ENCODE measurements around the gene KIAA0513. TPM values are rescaled to one million over a fixed set of nuclear protein-coding genes. Genes with fewer than 3 reads are reported as not detected.
A peak's percentile ranks its signal among the peaks of the same experiment; 100 is the strongest.

The KIAA0513 gene
- total RNA-seq, 1 experiment from 2014 or later = 7.8 TPM

DNA sequence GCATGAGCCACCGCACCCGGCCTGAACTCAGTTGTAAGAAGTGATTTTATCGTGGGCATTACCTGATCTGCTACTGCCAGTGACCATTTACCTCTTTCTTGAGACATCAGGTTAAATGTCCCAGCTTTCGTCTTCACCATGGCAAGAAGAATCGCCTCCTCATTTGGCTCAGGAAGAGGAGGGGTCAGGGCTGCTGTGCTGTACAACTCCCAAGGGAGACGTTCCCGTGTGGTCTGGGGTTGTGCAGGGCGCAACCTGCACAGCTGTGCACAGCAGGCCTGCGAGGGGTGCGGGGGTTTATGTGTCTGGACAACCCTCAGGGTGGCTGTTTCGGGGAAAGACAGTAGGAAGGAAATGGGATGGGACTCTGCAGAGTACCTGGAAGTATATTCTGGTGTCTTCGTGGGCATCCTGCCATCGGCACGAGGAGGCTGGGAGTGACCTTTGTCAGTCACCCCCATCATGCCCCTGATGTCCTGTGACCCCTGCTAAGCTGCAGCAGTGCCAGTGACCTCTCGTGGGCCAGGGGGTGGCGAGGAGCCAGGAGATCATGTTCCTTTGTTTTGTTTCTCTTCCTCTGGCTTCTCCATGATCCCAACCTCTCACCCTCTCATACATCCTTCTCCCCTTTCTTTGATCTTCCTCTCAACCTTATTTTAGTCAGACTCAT is 57.4 kb downstream of the KIAA0513 start:
- DNase-seq (ENCODE audit: low spot score) (no peak), ATAC-seq (no peak)
- CTCF ChIA-PET = interaction anchor here (0.6 to 3.3 kb wide), 9 partner anchors 11 to 133 kb away, joined by 3 to 38 read pairs (median 4); no protein-coding TSS in a partner anchor
- Mint-ChIP-seq H3K4me3 (0 out of 2 replicates have a peak overlapping the region, but pooled peaks have one; percentile 2), H3K9me3 (no peaks in the 10 kb centered on the region), H3K4me1 (peaks cover 46% of the 10 kb centered on the region), H3K27ac (no peak overlapping the region), H3K36me3 (no peaks in the 10 kb centered on the region), H3K27me3 (ENCODE audit: low read depth) (peaks cover 64% of the 10 kb centered on the region)
- POLR2A ChIA-PET = no interaction called here
- TF ChIP-seq, protein P1, sequence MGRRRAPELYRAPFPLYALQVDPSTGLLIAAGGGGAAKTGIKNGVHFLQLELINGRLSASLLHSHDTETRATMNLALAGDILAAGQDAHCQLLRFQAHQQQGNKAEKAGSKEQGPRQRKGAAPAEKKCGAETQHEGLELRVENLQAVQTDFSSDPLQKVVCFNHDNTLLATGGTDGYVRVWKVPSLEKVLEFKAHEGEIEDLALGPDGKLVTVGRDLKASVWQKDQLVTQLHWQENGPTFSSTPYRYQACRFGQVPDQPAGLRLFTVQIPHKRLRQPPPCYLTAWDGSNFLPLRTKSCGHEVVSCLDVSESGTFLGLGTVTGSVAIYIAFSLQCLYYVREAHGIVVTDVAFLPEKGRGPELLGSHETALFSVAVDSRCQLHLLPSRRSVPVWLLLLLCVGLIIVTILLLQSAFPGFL (CRISPR knock-in tag; IDR thresholded peaks at IDR 0.05; ENCODE audit: borderline replicate concordance) = no peak
- TF ChIP-seq ZNF671 (CRISPR knock-in tag; IDR thresholded peaks at IDR 0.05) = no peak
- TF ChIP-seq, protein P2, sequence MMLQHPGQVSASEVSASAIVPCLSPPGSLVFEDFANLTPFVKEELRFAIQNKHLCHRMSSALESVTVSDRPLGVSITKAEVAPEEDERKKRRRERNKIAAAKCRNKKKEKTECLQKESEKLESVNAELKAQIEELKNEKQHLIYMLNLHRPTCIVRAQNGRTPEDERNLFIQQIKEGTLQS (CRISPR knock-in tag; conservative IDR thresholded peaks at IDR 0.05) = no peak
- no peak for TF ChIP-seq SOX15 (CRISPR knock-in tag; IDR thresholded peaks at IDR 0.05)
- TF ChIP-seq, protein P3, sequence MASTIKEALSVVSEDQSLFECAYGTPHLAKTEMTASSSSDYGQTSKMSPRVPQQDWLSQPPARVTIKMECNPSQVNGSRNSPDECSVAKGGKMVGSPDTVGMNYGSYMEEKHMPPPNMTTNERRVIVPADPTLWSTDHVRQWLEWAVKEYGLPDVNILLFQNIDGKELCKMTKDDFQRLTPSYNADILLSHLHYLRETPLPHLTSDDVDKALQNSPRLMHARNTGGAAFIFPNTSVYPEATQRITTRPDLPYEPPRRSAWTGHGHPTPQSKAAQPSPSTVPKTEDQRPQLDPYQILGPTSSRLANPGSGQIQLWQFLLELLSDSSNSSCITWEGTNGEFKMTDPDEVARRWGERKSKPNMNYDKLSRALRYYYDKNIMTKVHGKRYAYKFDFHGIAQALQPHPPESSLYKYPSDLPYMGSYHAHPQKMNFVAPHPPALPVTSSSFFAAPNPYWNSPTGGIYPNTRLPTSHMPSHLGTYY (CRISPR knock-in tag; IDR thresholded peaks at IDR 0.05) = no peak
- TF ChIP-seq ESRRA (CRISPR knock-in tag; IDR thresholded peaks at IDR 0.05; ENCODE audit: borderline replicate concordance) = no peak
- TF ChIP-seq ZNF263 (CRISPR knock-in tag; IDR thresholded peaks at IDR 0.05; ENCODE audit: low read depth) = no peak
- no peak for TF ChIP-seq FOXK1 (CRISPR knock-in tag; IDR thresholded peaks at IDR 0.05)
- TF ChIP-seq, protein P4, sequence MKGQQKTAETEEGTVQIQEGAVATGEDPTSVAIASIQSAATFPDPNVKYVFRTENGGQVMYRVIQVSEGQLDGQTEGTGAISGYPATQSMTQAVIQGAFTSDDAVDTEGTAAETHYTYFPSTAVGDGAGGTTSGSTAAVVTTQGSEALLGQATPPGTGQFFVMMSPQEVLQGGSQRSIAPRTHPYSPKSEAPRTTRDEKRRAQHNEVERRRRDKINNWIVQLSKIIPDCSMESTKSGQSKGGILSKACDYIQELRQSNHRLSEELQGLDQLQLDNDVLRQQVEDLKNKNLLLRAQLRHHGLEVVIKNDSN (CRISPR knock-in tag; IDR thresholded peaks at IDR 0.05) = no peak
- TF ChIP-seq MYBL2 (CRISPR knock-in tag; IDR thresholded peaks at IDR 0.05) = no peak
- no peak for TF ChIP-seq ZNF219 (CRISPR knock-in tag; IDR thresholded peaks at IDR 0.05; ENCODE audit: borderline replicate concordance)
- no peak for TF ChIP-seq SMAD3 (CRISPR knock-in tag; IDR thresholded peaks at IDR 0.05; ENCODE audit: borderline replicate concordance)
- no peak for TF ChIP-seq OVOL2 (CRISPR knock-in tag; IDR thresholded peaks at IDR 0.05; ENCODE audit: borderline replicate concordance)
- TF ChIP-seq, protein P5, sequence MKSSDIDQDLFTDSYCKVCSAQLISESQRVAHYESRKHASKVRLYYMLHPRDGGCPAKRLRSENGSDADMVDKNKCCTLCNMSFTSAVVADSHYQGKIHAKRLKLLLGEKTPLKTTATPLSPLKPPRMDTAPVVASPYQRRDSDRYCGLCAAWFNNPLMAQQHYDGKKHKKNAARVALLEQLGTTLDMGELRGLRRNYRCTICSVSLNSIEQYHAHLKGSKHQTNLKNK (CRISPR knock-in tag; IDR thresholded peaks at IDR 0.05) = no peak
- TF ChIP-seq, protein P6, sequence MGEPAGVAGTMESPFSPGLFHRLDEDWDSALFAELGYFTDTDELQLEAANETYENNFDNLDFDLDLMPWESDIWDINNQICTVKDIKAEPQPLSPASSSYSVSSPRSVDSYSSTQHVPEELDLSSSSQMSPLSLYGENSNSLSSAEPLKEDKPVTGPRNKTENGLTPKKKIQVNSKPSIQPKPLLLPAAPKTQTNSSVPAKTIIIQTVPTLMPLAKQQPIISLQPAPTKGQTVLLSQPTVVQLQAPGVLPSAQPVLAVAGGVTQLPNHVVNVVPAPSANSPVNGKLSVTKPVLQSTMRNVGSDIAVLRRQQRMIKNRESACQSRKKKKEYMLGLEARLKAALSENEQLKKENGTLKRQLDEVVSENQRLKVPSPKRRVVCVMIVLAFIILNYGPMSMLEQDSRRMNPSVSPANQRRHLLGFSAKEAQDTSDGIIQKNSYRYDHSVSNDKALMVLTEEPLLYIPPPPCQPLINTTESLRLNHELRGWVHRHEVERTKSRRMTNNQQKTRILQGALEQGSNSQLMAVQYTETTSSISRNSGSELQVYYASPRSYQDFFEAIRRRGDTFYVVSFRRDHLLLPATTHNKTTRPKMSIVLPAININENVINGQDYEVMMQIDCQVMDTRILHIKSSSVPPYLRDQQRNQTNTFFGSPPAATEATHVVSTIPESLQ (CRISPR knock-in tag; IDR thresholded peaks at IDR 0.05) = no peak
- TF ChIP-seq, protein P7, sequence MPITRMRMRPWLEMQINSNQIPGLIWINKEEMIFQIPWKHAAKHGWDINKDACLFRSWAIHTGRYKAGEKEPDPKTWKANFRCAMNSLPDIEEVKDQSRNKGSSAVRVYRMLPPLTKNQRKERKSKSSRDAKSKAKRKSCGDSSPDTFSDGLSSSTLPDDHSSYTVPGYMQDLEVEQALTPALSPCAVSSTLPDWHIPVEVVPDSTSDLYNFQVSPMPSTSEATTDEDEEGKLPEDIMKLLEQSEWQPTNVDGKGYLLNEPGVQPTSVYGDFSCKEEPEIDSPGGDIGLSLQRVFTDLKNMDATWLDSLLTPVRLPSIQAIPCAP (CRISPR knock-in tag; IDR thresholded peaks at IDR 0.05) = no peak
- no peak for TF ChIP-seq FOXP1 (CRISPR knock-in tag; IDR thresholded peaks at IDR 0.05; ENCODE audit: borderline replicate concordance)
- TF ChIP-seq, protein P8, sequence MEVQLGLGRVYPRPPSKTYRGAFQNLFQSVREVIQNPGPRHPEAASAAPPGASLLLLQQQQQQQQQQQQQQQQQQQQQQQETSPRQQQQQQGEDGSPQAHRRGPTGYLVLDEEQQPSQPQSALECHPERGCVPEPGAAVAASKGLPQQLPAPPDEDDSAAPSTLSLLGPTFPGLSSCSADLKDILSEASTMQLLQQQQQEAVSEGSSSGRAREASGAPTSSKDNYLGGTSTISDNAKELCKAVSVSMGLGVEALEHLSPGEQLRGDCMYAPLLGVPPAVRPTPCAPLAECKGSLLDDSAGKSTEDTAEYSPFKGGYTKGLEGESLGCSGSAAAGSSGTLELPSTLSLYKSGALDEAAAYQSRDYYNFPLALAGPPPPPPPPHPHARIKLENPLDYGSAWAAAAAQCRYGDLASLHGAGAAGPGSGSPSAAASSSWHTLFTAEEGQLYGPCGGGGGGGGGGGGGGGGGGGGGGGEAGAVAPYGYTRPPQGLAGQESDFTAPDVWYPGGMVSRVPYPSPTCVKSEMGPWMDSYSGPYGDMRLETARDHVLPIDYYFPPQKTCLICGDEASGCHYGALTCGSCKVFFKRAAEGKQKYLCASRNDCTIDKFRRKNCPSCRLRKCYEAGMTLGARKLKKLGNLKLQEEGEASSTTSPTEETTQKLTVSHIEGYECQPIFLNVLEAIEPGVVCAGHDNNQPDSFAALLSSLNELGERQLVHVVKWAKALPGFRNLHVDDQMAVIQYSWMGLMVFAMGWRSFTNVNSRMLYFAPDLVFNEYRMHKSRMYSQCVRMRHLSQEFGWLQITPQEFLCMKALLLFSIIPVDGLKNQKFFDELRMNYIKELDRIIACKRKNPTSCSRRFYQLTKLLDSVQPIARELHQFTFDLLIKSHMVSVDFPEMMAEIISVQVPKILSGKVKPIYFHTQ (CRISPR knock-in tag; IDR thresholded peaks at IDR 0.05) = no peak
- TF ChIP-seq, protein P9, sequence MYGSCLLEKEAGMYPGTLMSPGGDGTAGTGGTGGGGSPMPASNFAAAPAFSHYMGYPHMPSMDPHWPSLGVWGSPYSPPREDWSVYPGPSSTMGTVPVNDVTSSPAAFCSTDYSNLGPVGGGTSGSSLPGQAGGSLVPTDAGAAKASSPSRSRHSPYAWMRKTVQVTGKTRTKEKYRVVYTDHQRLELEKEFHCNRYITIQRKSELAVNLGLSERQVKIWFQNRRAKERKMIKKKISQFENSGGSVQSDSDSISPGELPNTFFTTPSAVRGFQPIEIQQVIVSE (CRISPR knock-in tag; IDR thresholded peaks at IDR 0.05; ENCODE audit: borderline replicate concordance) = no peak

Data from WTC11 (cell line).